GM06990 (cell line): Measurements from ENCODE around the gene MAGEF1.

Experiments
- DNase-seq: peaks from one replicate; pipeline ENCODE4 v3.0.0-alpha.2; 2011; ENCODE audit not compliant: insufficient read length; ENCODE audit errors: extremely low read depth
- H3K27me3 ChIP-seq: replicated peaks from 2 replicates; pipeline ENCODE4 v1.6.0; 2011; ENCODE audit warnings: low read length; ENCODE audit not compliant: control insufficient read depth, insufficient read depth
- H3K36me3 ChIP-seq: 2 replicates; pipeline ENCODE4 v1.5.1; 2011; ENCODE audit warnings: low read length; ENCODE audit not compliant: control insufficient read depth, insufficient read depth
- H3K4me3 ChIP-seq: replicated peaks from 2 replicates; pipeline ENCODE4 v1.5.1; 2011; ENCODE audit warnings: low read depth, mild to moderate bottlenecking, control low read depth, low read length
- CTCF ChIP-seq: IDR thresholded peaks from 2 replicates; pipeline ENCODE4 v1.5.1; 2011; ENCODE audit warnings: low read length, control low read depth, mild to moderate bottlenecking, inconsistent platforms; ENCODE audit not compliant: insufficient read depth, poor library complexity, severe bottlenecking

The MAGEF1 gene

GRCh38 chr3:184682671-184683070 lies 29.2 kb downstream of the MAGEF1 start:
- no peak for DNase-seq
- H3K27me3 ChIP-seq, result no peaks in the 10 kb centered on the region; the same call in none of the 2 replicates
- H3K36me3 ChIP-seq, result no peaks in the 10 kb centered on the region
- no peak for TF ChIP-seq CTCF
- no peak overlapping the region for H3K4me3 ChIP-seq

GRCh38 chr3:184680385-184681345 lies 31.2 kb downstream of the MAGEF1 start:
- TF ChIP-seq CTCF, result no peak
- DNase-seq, result no peak
- no peak overlapping the region for H3K4me3 ChIP-seq
- H3K36me3 ChIP-seq, result no peaks in the 10 kb centered on the region
- H3K27me3 ChIP-seq, result no peaks in the 10 kb centered on the region; the same call in none of the 2 replicates

GRCh38 chr3:184679056-184679816 lies 32.6 kb downstream of the MAGEF1 start:
- DNase-seq, result no peak
- H3K4me3 ChIP-seq, result no peak overlapping the region
- TF ChIP-seq CTCF, result no peak
- peaks cover 2% of the 10 kb centered on the region for H3K27me3 ChIP-seq
- H3K36me3 ChIP-seq, result no peaks in the 10 kb centered on the region

GRCh38 chr3:184678317-184679055 lies 33.4 kb downstream of the MAGEF1 start:
- TF ChIP-seq CTCF, result no peak
- no peak for DNase-seq
- Histone ChIP-seq H3K36me3 (no peaks in the 10 kb centered on the region), H3K4me3 (no peak overlapping the region), H3K27me3 (peaks cover 3% of the 10 kb centered on the region)
